Right kidney (tissue), 1 donor: Measurements from ENCODE around the gene RDX.
"Not testable (repeated sequence)": the region's sequence is repeated elsewhere in the genome, so short reads cannot be mapped to it uniquely, and the experiment has no call there.

Source experiments
- DNase-seq: peaks from one replicate; pipeline ENCODE4 v3.0.0-alpha.2; 2016

Gene RDX

GRCh38 chr11:110306019-110306388, 9.6 kb upstream of the RDX start:
- DNase-seq: not testable (repeated sequence)

- DNase-seq: no peak
These were observed 9.0 kb upstream of the RDX start for GRCh38 chr11:110305169-110306018.

GRCh38 chr11:110303414-110303826, 7.0 kb upstream of the RDX start:
- no peak for DNase-seq

- no peak for DNase-seq
These were observed 5.2 kb upstream of the RDX start for GRCh38 chr11:110301577-110301976.

GRCh38 chr11:110301032-110301431, 4.6 kb upstream of the RDX start:
- DNase-seq: no peak

- DNase-seq: no peak
These were observed 2.8 kb upstream of the RDX start for GRCh38 chr11:110299006-110299785.

- DNase-seq: no peak
These were observed 1.9 kb upstream of the RDX start for GRCh38 chr11:110298301-110298765.

GRCh38 chr11:110297726-110298300, 1.4 kb upstream of the RDX start:
- DNase-seq: no peak

GRCh38 chr11:110297076-110297725, 787 bp upstream of the RDX start:
- DNase-seq: no peak

- peak; percentile 89 for DNase-seq
These were observed 736 bp downstream of the RDX start for GRCh38 chr11:110295531-110296225.

GRCh38 chr11:110295086-110295485, 1.3 kb downstream of the RDX start:
- no peak for DNase-seq

- no peak for DNase-seq
These were observed 1.9 kb downstream of the RDX start for GRCh38 chr11:110294509-110294908.

GRCh38 chr11:110293389-110293788, 3.0 kb downstream of the RDX start:
- no peak for DNase-seq

GRCh38 chr11:110292146-110292545, 4.3 kb downstream of the RDX start:
- not testable (repeated sequence) for DNase-seq

GRCh38 chr11:110290591-110291334, 5.7 kb downstream of the RDX start:
- no peak for DNase-seq

GRCh38 chr11:110289472-110289871, 6.9 kb downstream of the RDX start:
- no peak for DNase-seq

GRCh38 chr11:110287537-110287936, 8.9 kb downstream of the RDX start:
- no peak for DNase-seq

GRCh38 chr11:110286298-110287040, 9.9 kb downstream of the RDX start:
- DNase-seq: no peak

GRCh38 chr11:110283862-110284261, 12.6 kb downstream of the RDX start:
- DNase-seq: no peak

- not testable (repeated sequence) for DNase-seq
These were observed 15.8 kb downstream of the RDX start for GRCh38 chr11:110280595-110280994.
